K562 (cell line): ENCODE results near the gene SETD4. TPM values are rescaled to one million over a fixed set of nuclear protein-coding genes. Genes with fewer than 3 reads are reported as not detected.

Source experiments
- ASH1L ChIP-seq: fragments of 450-650 bp; IDR thresholded peaks from 2 replicates; pipeline ENCODE4 v1.6.1; 2018; ENCODE audit warnings: borderline replicate concordance, mild to moderate bottlenecking, low read depth; ENCODE audit not compliant: partially characterized antibody
- BHLHE40 ChIP-seq: IDR thresholded peaks from 2 replicates; pipeline ENCODE4 v1.6.1; 2011; ENCODE audit warnings: low read length, improper control_type of control experiment
- CXXC5 ChIP-seq: fragments of 250-450 bp; sonication (Bioruptor Pico); IDR thresholded peaks from 2 replicates; pipeline ENCODE4 v1.8.0; 2022; ENCODE audit warnings: inconsistent platforms, mild to moderate bottlenecking, moderate library complexity
- ELF1 ChIP-seq: fragments of 200-800 bp; sonication (Bioruptor generic); IDR thresholded peaks from 2 replicates; pipeline ENCODE4 v1.6.1; 2016; ENCODE audit warnings: missing genetic modification characterization, missing compliant biosample characterization
- EP400 ChIP-seq: fragments of 450-650 bp; IDR thresholded peaks from 2 replicates; pipeline ENCODE4 v1.6.1; 2017; ENCODE audit warnings: antibody characterized with exemption, mild to moderate bottlenecking, moderate library complexity
- ETV1 ChIP-seq: fragments of 450-650 bp; conservative IDR thresholded peaks from 2 replicates; pipeline ENCODE4 v1.6.1; 2016; ENCODE audit warnings: missing genetic modification characterization, control low read depth, low read depth, missing compliant biosample characterization
- GABPB1 ChIP-seq: sonication (generic); formaldehyde crosslinking; IDR thresholded peaks from 2 replicates; pipeline ENCODE4 v1.8.0; 2022; ENCODE audit warnings: mild to moderate bottlenecking, missing genetic modification reagents
- ID3 ChIP-seq, 2 experiments: fragments of 250-450 bp in 1 of 2; fragments of 450-650 bp in 1 of 2; sonication (Bioruptor Pico) in 1 of 2; IDR thresholded peaks; 2 replicates each; pipeline versions ENCODE4 v1.6.1 to v1.8.0; 2016 to 2021; ENCODE audit warnings: mild to moderate bottlenecking in 2 of 2, moderate library complexity in 2 of 2, missing compliant biosample characterization in 1 of 2, missing genetic modification characterization in 1 of 2
- KAT7 ChIP-seq: sonication (generic); formaldehyde crosslinking; IDR thresholded peaks from 2 replicates; pipeline ENCODE4 v1.8.0; 2022; ENCODE audit warnings: missing genetic modification reagents, mild to moderate bottlenecking, borderline replicate concordance
- KLF1 ChIP-seq: fragments of 450-650 bp; IDR thresholded peaks from 2 replicates; pipeline ENCODE4 v1.6.1; 2016; ENCODE audit warnings: missing genetic modification characterization, missing compliant biosample characterization
- MAFF ChIP-seq: IDR thresholded peaks from 2 replicates; pipeline ENCODE4 v1.6.1; 2012; ENCODE audit warnings: low read length, improper control_type of control experiment
- MEIS2 ChIP-seq: fragments of 450-650 bp; IDR thresholded peaks from 2 replicates; pipeline ENCODE4 v1.6.1; 2014; ENCODE audit warnings: mild to moderate bottlenecking; ENCODE audit not compliant: partially characterized antibody
- MYBL2 ChIP-seq, 2 experiments: fragments of 450-650 bp in 1 of 2; sonication (generic) in 1 of 2; formaldehyde crosslinking in 1 of 2; IDR thresholded peaks; 2 replicates each; pipeline versions ENCODE4 v1.6.1 to v1.8.1; 2017 to 2022; ENCODE audit warnings: borderline replicate concordance in 1 of 2, inconsistent platforms in 1 of 2, low read depth in 1 of 2, mild to moderate bottlenecking in 1 of 2, missing genetic modification reagents in 1 of 2, moderate library complexity in 1 of 2
- NCOA1 ChIP-seq: fragments of 450-650 bp; IDR thresholded peaks from 2 replicates; pipeline ENCODE4 v1.6.1; 2016; ENCODE audit warnings: low read depth
- NONO ChIP-seq, 2 experiments: fragments of 200-400 bp in 1 of 2; fragments of 450-650 bp in 1 of 2; formaldehyde crosslinking in 1 of 2; IDR thresholded peaks; 2 replicates each; pipeline ENCODE4 v1.6.1; 2017; ENCODE audit warnings: low read depth in 2 of 2, mild to moderate bottlenecking in 2 of 2, moderate library complexity in 2 of 2, low read length in 1 of 2
- PPARD ChIP-seq: fragments of 250-450 bp; sonication (Bioruptor Pico); IDR thresholded peaks from 2 replicates; pipeline ENCODE4 v1.8.0; 2022; ENCODE audit warnings: inconsistent platforms, mild to moderate bottlenecking, moderate library complexity
- SMAD4 ChIP-seq: fragments of 250-450 bp; sonication (Bioruptor Pico); conservative IDR thresholded peaks from 2 replicates; pipeline ENCODE4 v1.8.0; 2021; ENCODE audit warnings: inconsistent platforms, mild to moderate bottlenecking, moderate library complexity
- TEAD2 ChIP-seq: fragments of 450-650 bp; IDR thresholded peaks from 2 replicates; pipeline ENCODE4 v1.6.1; 2016; ENCODE audit warnings: missing genetic modification characterization, control low read depth, missing compliant biosample characterization
- TOE1 ChIP-seq, 2 experiments: fragments of 450-650 bp in 1 of 2; sonication (generic) in 1 of 2; formaldehyde crosslinking in 1 of 2; IDR thresholded peaks; 2 replicates each; pipeline versions ENCODE4 v1.7.1 to v1.8.0; 2016 to 2022; ENCODE audit warnings: borderline replicate concordance in 2 of 2, mild to moderate bottlenecking in 2 of 2, antibody characterized with exemption in 1 of 2, inconsistent platforms in 1 of 2, low read depth in 1 of 2, missing genetic modification reagents in 1 of 2, moderate library complexity in 1 of 2
- VEZF1 ChIP-seq: fragments of 200-800 bp; sonication (Bioruptor generic); IDR thresholded peaks from 2 replicates; pipeline ENCODE4 v1.6.1; 2017; ENCODE audit warnings: missing genetic modification characterization, missing compliant biosample characterization
- ZNF134 ChIP-seq: fragments of 250-450 bp; sonication (Bioruptor Pico); conservative IDR thresholded peaks from 2 replicates; pipeline ENCODE4 v1.4.0; 2020
- ZNF431 ChIP-seq: sonication (generic); formaldehyde crosslinking; IDR thresholded peaks from 2 replicates; pipeline ENCODE4 v1.8.0; 2022; ENCODE audit warnings: mild to moderate bottlenecking, missing genetic modification reagents
- ZNF583 ChIP-seq: fragments of 250-450 bp; sonication (Bioruptor Pico); IDR thresholded peaks from 2 replicates; pipeline ENCODE4 v1.4.0; 2020
- ZNF696 ChIP-seq: fragments of 250-450 bp; sonication (Bioruptor Pico); conservative IDR thresholded peaks from 2 replicates; pipeline ENCODE4 v1.4.0; 2020; ENCODE audit warnings: mild to moderate bottlenecking, moderate library complexity
- polyA plus RNA-seq, 8 experiments: library from polyadenylated mRNA; depleted of rRNA in 4 of 8; stranded (reverse) in 5 of 8; unstranded in 3 of 8; fragments of >200 nt; fragmentation: Nextera tagmentation in 2 of 8; fragmentation: Illumina TruSeq in 1 of 8; extraction: Ambion mirVana in 2 of 8; extraction: Trizol in 1 of 8; gene quantifications; 2 replicates each; pipeline versions ENCODE4 v1.2.1 to v1.2.3, GENCODE V29; 2011 to 2014; ENCODE audit warnings: inconsistent platforms in 1 of 8, missing spikeins in 1 of 8
- total RNA-seq, 7 experiments: library from RNA; depleted of rRNA in 6 of 7; stranded (reverse); fragments of >200 nt in 6 of 7; fragmentation: Illumina TruSeq in 2 of 7; extraction: Trizol in 2 of 7; gene quantifications; 2 replicates each; pipeline versions ENCODE4 v1.2.1 to v1.2.3, GENCODE V29; 2011 to 2021; ENCODE audit warnings: low replicate concordance in 1 of 7
- TF ChIP-seq, protein P1 (sequence below): fragments of 250-450 bp; sonication (Bioruptor Pico); IDR thresholded peaks from 2 replicates; pipeline ENCODE4 v1.5.0; 2020; ENCODE audit warnings: mild to moderate bottlenecking

SETD4 gene
- total and polyA plus RNA-seq, 9 of the 15 experiments (the other 6 are each of a cell fraction or from before 2014, with no cell fraction given) = 16.1 to 51.3 (median 25.7) TPM

DNA sequence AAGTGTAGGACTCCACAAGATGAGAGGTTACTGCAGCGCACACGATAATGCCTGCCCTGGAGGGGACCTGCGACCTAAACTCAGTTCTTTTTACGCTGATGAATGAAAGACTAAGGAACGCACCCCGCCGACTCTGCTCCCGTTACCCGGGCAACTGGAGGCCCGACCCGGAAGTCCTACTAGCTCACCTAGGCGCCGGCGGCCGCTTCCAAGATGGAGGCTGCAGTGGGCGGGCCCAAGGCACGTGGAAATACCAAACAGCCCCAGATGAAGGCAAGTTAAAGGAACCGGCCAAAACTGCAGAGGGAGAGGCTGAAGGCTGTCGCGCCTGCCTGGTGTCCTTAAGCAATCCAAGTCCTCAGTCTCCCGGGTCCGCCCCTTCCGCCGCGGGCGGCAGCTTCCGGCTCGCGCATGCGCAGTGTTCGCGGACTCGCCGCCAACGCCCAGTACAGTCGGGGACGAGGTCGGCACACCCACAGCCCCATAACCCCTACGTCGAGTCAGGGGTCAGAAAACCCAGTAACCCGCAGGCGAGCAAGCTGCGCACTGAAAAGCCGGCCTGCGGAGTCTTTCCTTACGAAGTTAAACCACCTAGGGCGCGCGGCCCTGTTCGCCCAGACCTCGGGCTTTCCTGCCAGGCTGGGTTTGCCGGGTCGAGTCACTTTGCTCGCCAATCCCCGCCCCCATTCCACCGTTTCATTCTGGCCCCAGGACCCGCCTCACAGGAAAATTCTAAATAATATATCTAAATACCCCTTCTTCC lies at the start of gene SETD4 (continued):
- TF ChIP-seq ZNF431 (CRISPR knock-in tag) = peak; percentile 73; the same call in 1 of the 2 replicates
- no peak for TF ChIP-seq MAFF
- peak; percentile 93 for TF ChIP-seq MEIS2
- peak; percentile 57 for TF ChIP-seq VEZF1
- TF ChIP-seq SMAD4 (CRISPR knock-in tag) = peak; percentile 59
- no peak; the same call in 1 of the 2 replicates for TF ChIP-seq ZNF583 (CRISPR knock-in tag)
- peak; percentile 93 for TF ChIP-seq EP400
- peak; percentile 96 for TF ChIP-seq KLF1 (tag)
- TF ChIP-seq NONO (IDR thresholded peaks at IDR 0.05; ENCODE audit: low read depth in 2 of 2, low read length in 1 of 2) = no peak
- TF ChIP-seq ZNF696 (CRISPR knock-in tag) = no peak
- TF ChIP-seq ID3 (CRISPR knock-in tag; IDR thresholded peaks at IDR 0.05) = no peak
- TF ChIP-seq ID3 (tag; IDR thresholded peaks at IDR 0.05) = peak; percentile 31; the same call in 1 of the 2 replicates
- peak; percentile 80; the same call in 1 of the 2 replicates for TF ChIP-seq KAT7
- TF ChIP-seq ASH1L = peak; percentile 62
- TF ChIP-seq, protein P1, sequence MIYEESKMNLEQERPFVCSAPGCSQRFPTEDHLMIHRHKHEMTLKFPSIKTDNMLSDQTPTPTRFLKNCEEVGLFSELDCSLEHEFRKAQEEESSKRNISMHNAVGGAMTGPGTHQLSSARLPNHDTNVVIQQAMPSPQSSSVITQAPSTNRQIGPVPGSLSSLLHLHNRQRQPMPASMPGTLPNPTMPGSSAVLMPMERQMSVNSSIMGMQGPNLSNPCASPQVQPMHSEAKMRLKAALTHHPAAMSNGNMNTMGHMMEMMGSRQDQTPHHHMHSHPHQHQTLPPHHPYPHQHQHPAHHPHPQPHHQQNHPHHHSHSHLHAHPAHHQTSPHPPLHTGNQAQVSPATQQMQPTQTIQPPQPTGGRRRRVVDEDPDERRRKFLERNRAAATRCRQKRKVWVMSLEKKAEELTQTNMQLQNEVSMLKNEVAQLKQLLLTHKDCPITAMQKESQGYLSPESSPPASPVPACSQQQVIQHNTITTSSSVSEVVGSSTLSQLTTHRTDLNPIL (CRISPR knock-in tag) = no peak
- peak; percentile 91 for TF ChIP-seq GABPB1 (CRISPR knock-in tag)
- no peak for TF ChIP-seq PPARD
- TF ChIP-seq CXXC5 (CRISPR knock-in tag) = peak; percentile 89
- TF ChIP-seq MYBL2 (IDR thresholded peaks at IDR 0.05; ENCODE audit: low read depth) = no peak
- no peak for TF ChIP-seq MYBL2 (CRISPR knock-in tag; IDR thresholded peaks at IDR 0.05; ENCODE audit: borderline replicate concordance)
- peak; percentile 96 for TF ChIP-seq ELF1 (tag)
- TF ChIP-seq ZNF134 (CRISPR knock-in tag) = no peak
- peak; percentile 65 for TF ChIP-seq ETV1 (tag)
- TF ChIP-seq TOE1 (IDR thresholded peaks at IDR 0.05; ENCODE audit: borderline replicate concordance) = 0 out of 2 replicates have a peak, but pooled peaks have one; percentile 20
- TF ChIP-seq TOE1 (CRISPR knock-in tag; IDR thresholded peaks at IDR 0.05; ENCODE audit: borderline replicate concordance, low read depth) = no peak
- TF ChIP-seq NCOA1 = 0 out of 2 replicates have a peak, but pooled peaks have one; percentile 3
- peak; percentile 70 for TF ChIP-seq BHLHE40
- TF ChIP-seq TEAD2 = no peak
